A673 (cell line): Measurements from ENCODE around the gene PEPD.

Source experiments
- EZH2 ChIP-seq: fragments of 200-600 bp; sonication (generic); IDR thresholded peaks from 2 replicates; pipeline ENCODE4 v1.6.1; 2017; ENCODE audit warnings: borderline replicate concordance, low read depth, mild to moderate bottlenecking, mixed read lengths, antibody characterized with exemption, low read length; ENCODE audit not compliant: poor library complexity, severe bottlenecking
- TF ChIP-seq, protein P1 (sequence below): fragments of 300-800, 200-600 bp; sonication (generic); conservative IDR thresholded peaks from 2 replicates; pipeline ENCODE4 v1.5.1; 2017; ENCODE audit warnings: low read depth, mild to moderate bottlenecking, antibody characterized with exemption, low read length, moderate library complexity, mixed read lengths

GRCh38 chr19:33453265-33453664 is 68.3 kb downstream of the PEPD start:
- no peak for TF ChIP-seq EZH2
- TF ChIP-seq, protein P1, sequence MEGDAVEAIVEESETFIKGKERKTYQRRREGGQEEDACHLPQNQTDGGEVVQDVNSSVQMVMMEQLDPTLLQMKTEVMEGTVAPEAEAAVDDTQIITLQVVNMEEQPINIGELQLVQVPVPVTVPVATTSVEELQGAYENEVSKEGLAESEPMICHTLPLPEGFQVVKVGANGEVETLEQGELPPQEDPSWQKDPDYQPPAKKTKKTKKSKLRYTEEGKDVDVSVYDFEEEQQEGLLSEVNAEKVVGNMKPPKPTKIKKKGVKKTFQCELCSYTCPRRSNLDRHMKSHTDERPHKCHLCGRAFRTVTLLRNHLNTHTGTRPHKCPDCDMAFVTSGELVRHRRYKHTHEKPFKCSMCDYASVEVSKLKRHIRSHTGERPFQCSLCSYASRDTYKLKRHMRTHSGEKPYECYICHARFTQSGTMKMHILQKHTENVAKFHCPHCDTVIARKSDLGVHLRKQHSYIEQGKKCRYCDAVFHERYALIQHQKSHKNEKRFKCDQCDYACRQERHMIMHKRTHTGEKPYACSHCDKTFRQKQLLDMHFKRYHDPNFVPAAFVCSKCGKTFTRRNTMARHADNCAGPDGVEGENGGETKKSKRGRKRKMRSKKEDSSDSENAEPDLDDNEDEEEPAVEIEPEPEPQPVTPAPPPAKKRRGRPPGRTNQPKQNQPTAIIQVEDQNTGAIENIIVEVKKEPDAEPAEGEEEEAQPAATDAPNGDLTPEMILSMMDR = no peak
